GM19452 (cell line): ENCODE measurements around the gene USP13.
"Not testable (repeated sequence)": the region's sequence is repeated elsewhere in the genome, so short reads cannot be mapped to it uniquely, and the experiment has no call there.

Experiments used
- ATAC-seq: cut with Tn5 transposase; IDR thresholded peaks from one replicate; pipeline ENCODE4 v1.9.1; 2021; ENCODE audit not compliant: unreplicated experiment

USP13 gene

GRCh38 chr3:179652447-179653095 is at the start of gene USP13:
Gene USP13, plus strand, starts transcription at chr3:179653040. Its CDS starts 186 bp downstream, at chr3:179653226.
- peak; percentile 62 for ATAC-seq

GRCh38 chr3:179603321-179603720 is 49.5 kb upstream of the USP13 start:
- ATAC-seq = no peak

DNA sequence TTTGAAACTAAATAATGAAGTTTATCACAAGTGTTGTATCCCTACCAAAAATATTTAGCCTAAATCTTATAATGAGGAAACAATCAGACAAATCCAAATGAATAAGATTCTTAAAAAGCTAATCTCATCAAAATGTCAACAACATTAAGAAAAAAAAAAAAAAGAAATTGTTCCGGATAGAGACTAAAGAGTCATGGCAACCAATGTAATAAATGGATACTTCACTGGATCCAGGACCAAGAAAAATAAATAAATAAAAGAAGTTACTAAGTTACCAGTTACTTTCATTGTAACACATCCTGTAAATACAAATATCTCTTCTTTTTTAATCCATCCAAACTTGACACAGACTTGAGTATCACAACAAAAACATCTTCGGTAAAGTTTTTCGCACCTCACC is 49.0 kb upstream of the USP13 start:
- ATAC-seq = no peak

- ATAC-seq = peak; percentile 94
Measured at GRCh38 chr3:179604321-179605078, 48.3 kb upstream of the USP13 start, which contains the start of the genes MRPL47 and NDUFB5. Gene MRPL47, minus strand, starts transcription at chr3:179604638. Its CDS starts 14 bp downstream, at chr3:179604624. Gene NDUFB5, plus strand, starts transcription at chr3:179604794. Its CDS starts 22 bp downstream, at chr3:179604816.

DNA sequence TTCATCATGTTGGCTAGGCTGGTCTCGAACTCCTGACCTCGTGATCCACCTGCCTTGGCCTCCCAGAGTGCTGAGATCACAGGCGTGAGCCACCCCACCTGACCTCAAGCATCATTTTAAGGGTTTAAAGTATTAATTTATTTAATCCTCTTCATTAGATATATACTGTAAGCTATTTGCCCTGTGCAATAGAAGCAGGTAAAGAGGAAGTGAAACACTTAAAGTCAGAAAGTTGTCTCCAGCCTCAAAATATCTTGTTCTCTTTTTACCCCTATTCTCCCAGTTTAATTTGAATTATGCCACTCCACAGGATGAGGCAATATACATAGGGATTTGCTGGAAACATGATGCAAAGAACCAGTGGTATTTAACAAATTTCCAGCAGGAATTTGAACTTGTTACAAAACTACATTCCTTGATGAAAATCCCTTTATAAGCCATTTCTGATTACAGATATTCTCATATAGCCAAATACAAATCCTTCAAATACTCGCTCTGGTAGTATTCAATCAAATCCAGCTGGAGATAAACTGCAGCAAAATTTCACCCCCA is 46.2 kb upstream of the USP13 start:
- ATAC-seq = no peak

- ATAC-seq = peak; percentile 48
Measured at GRCh38 chr3:179608931-179609720, 43.7 kb upstream of the USP13 start.

DNA sequence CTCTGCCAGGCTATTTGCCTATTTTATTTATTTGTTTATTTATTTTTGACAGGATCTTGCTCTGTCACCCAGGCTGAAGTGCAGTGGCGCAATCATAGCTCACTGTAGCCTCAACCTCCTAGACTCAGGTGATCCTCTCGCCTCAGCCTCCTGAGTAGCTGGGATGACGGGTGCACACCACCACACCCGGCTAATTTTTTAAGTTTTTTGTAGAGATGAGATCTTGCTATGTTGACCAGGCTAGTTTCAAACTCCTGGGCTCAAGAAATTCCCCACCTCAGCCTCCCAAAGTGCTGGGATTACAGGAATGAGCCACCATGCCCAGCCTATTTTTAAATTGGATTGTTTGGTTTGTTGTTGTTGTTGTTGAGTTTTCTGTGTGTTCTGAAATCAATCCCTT is 42.8 kb upstream of the USP13 start:
- ATAC-seq = no peak

GRCh38 chr3:179613807-179614206 is 39.0 kb upstream of the USP13 start:
- no peak for ATAC-seq

GRCh38 chr3:179615458-179616173 is 37.2 kb upstream of the USP13 start:
- ATAC-seq = no peak

GRCh38 chr3:179622023-179622422 is 30.8 kb upstream of the USP13 start:
- no peak for ATAC-seq

GRCh38 chr3:179624451-179624850 is 28.4 kb upstream of the USP13 start:
- no peak for ATAC-seq

DNA sequence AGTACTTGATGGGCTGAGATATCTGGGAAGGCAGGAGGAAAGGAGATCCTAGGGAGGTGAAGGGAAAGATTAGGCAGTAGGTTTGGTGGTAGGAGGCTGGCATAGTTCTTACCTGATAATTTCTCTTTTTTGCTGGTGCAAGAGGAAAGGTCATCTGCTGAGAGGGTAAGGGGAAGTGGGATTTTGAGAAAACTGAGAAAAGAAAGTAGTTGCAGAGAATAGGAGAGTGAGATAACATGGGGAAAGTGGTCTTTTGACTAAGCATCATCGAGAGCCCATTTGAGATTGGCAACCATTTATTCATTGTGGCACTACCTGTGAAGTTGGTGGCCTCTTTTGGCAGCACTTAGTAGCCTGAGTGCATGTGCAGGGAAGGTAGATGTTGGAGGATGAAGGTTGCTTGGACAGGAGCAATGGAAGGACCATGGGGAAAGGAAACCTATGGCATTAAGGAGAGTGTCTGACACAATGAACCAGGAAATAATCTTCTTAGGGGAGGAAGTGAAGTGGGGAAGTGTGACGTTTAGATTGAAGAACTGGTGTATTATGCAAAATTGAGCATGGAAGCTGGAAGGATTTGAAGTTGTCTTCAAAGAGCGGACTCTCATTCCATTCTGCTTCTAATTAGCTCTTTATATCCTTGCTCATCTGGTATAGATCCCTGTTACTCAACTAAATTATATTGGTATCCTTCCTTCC is 21.9 kb upstream of the USP13 start:
- ATAC-seq = no peak

GRCh38 chr3:179640469-179640868 is 12.4 kb upstream of the USP13 start:
- no peak for ATAC-seq

DNA sequence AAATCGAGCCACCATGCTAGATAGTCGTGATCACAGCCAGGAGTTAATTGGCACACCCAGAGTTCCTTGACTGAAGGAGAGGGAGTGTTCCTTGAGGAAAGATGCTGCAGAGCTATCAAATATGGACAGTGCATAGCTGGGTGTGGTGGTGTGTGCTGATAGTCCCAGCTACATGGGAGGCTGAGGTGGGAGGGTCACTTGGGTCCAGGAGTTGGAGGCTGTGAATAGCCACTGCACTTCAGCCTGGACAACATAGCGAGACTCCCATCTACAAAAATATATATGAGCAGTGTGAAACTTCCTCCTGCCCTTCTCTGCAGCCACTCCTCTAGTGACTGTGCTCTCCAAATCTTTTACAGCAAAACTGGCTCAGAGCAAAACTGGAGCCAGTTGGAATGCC is 10.0 kb upstream of the USP13 start:
- ATAC-seq = no peak

GRCh38 chr3:179643837-179644236 is 9.0 kb upstream of the USP13 start:
- not testable (repeated sequence) for ATAC-seq

GRCh38 chr3:179646177-179646576 is 6.7 kb upstream of the USP13 start:
- no peak for ATAC-seq

- ATAC-seq = no peak
Measured at GRCh38 chr3:179651687-179652446, 973 bp upstream of the USP13 start.

DNA sequence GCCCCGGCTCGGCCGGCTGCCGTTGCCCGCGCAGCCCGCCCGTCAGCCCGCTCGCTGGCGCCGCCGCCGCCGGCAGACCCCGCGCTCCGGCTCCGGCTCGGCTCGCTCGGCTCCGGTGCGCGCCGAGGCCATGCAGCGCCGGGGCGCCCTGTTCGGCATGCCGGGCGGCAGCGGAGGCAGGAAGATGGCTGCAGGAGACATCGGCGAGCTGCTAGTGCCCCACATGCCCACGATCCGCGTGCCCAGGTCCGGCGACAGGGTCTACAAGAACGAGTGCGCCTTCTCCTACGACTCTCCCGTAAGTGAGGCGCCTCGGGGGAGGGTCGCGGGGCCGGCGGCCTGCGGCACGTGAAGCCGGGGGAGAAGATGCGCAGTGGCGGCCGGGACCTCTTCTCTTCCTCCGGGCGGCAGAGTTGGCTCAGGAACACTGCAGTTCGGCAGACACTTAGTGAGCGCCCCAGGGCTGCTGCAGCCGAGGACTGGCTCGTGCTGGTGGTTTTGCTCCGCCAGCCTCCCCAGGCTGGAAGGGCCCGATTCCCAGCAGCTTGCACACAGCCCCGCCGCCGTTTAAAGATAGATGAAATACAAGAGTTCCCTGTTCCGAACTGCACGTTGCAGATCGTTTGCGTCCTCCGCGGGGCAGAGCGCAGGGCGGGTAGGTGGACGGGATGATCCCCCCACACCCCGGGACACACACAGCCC is 407 bp downstream of the USP13 start:
- peak; percentile 61 for ATAC-seq

GRCh38 chr3:179655236-179655635 is 2.4 kb downstream of the USP13 start:
- no peak for ATAC-seq
